GM12801 (cell line): Measurements from ENCODE around the gene GDPD5.

Source experiments
- CTCF ChIP-seq: IDR thresholded peaks from one replicate; pipeline ENCODE4 v1.5.1; 2011; ENCODE audit warnings: control low read depth; ENCODE audit not compliant: insufficient read length; ENCODE audit errors: extremely low read depth

Gene GDPD5

GRCh38 chr11:75525433-75526191 lies at the start of gene GDPD5:
TSS of gene GDPD5 (minus strand) at chr11:75525941. CDS start at chr11:75477735, 48,206 bp downstream.
- no peak for TF ChIP-seq CTCF

- no peak for TF ChIP-seq CTCF
Observed at GRCh38 chr11:75574698-75575602, 49.2 kb upstream of the GDPD5 start.

- no peak for TF ChIP-seq CTCF
Observed at GRCh38 chr11:75572744-75573143, 47.0 kb upstream of the GDPD5 start.

GRCh38 chr11:75571625-75572024 lies 45.9 kb upstream of the GDPD5 start:
- no peak for TF ChIP-seq CTCF

- TF ChIP-seq CTCF, result no peak
Observed at GRCh38 chr11:75570559-75571139, 44.9 kb upstream of the GDPD5 start.

- TF ChIP-seq CTCF, result no peak
Observed at GRCh38 chr11:75568616-75569219, 43.0 kb upstream of the GDPD5 start.

GRCh38 chr11:75567971-75568370 lies 42.2 kb upstream of the GDPD5 start:
- no peak for TF ChIP-seq CTCF
